ENCODE data around the gene UCN2. TPM values are rescaled to one million over a fixed set of nuclear protein-coding genes. Genes with fewer than 3 reads are reported as not detected.

UCN2 gene
- total RNA-seq, 1 donor from 2014 or later, result not detected

GRCh38 chr3:48544141-48544540 lies 19.4 kb downstream of the UCN2 start:
- Histone ChIP-seq H3K27me3 (no peaks in the 10 kb centered on the region), H3K36me3 (peaks cover 4 to 25% of the 10 kb centered on the region in 2 donors), H3K27ac (no peak overlapping the region), H3K9me3 (no peaks in the 10 kb centered on the region), H3K4me3 (no peak overlapping the region), H3K4me1 (peaks cover 0 to 4% of the 10 kb centered on the region in 2 donors)
- DNase-seq (ENCODE audit: low spot score in 2 of 2), result no peak
- TF ChIP-seq CTCF (IDR thresholded peaks at IDR 0.05), result no peak
- intact Hi-C loops (cut with DNase I), result loop anchor here (10.0 kb wide), 1 partner anchor 269 kb away; no protein-coding TSS in a partner anchor

GRCh38 chr3:48543271-48543866 lies 20.2 kb downstream of the UCN2 start:
- Histone ChIP-seq H3K9me3 (no peaks in the 10 kb centered on the region), H3K27ac (no peak overlapping the region), H3K27me3 (no peaks in the 10 kb centered on the region), H3K4me3 (no peak overlapping the region), H3K4me1 (peaks cover 0 to 4% of the 10 kb centered on the region in 2 donors), H3K36me3 (peaks cover 4 to 31% of the 10 kb centered on the region in 2 donors)
- no peak for DNase-seq (ENCODE audit: low spot score in 2 of 2)
- intact Hi-C loops (cut with DNase I), result loop anchor here (10.0 kb wide), 1 partner anchor 269 kb away; no protein-coding TSS in a partner anchor
- no peak for TF ChIP-seq CTCF (IDR thresholded peaks at IDR 0.05)

- intact Hi-C loops (cut with DNase I), result no loop called here
- Histone ChIP-seq H3K4me3 (no peak overlapping the region), H3K36me3 (peaks cover 21 to 41% of the 10 kb centered on the region in 2 donors), H3K27ac (no peak overlapping the region), H3K4me1 (peaks cover 0 to 2% of the 10 kb centered on the region in 2 donors), H3K9me3 (no peaks in the 10 kb centered on the region), H3K27me3 (no peaks in the 10 kb centered on the region)
- DNase-seq (ENCODE audit: low spot score in 2 of 2), result no peak
- no peak for TF ChIP-seq CTCF (IDR thresholded peaks at IDR 0.05)
Measured at GRCh38 chr3:48538451-48538850, 25.1 kb downstream of the UCN2 start.

GRCh38 chr3:48536785-48537184 lies 26.8 kb downstream of the UCN2 start:
- H3K27me3 ChIP-seq, result no peaks in the 10 kb centered on the region
- intact Hi-C loops (cut with DNase I), result no loop called here
- no peak overlapping the region for H3K27ac ChIP-seq
- no peak overlapping the region for H3K4me3 ChIP-seq
- no peak for DNase-seq (ENCODE audit: low spot score in 2 of 2)
- no peaks in the 10 kb centered on the region for H3K9me3 ChIP-seq
- H3K36me3 ChIP-seq, result peaks cover 21 to 44% of the 10 kb centered on the region in 2 donors
- no peak for TF ChIP-seq CTCF (IDR thresholded peaks at IDR 0.05)
- H3K4me1 ChIP-seq, result no peaks in the 10 kb centered on the region

- Histone ChIP-seq H3K4me1 (no peaks in the 10 kb centered on the region), H3K4me3 (no peak overlapping the region), H3K27me3 (no peaks in the 10 kb centered on the region), H3K36me3 (peaks cover 21 to 44% of the 10 kb centered on the region in 2 donors), H3K9me3 (no peaks in the 10 kb centered on the region), H3K27ac (no peak overlapping the region)
- no peak for TF ChIP-seq CTCF (IDR thresholded peaks at IDR 0.05)
- intact Hi-C loops (cut with DNase I), result no loop called here
- DNase-seq (ENCODE audit: low spot score in 2 of 2), result no peak
Measured at GRCh38 chr3:48536116-48536515, 27.5 kb downstream of the UCN2 start.
